HG03571 (cell line): ENCODE data around the gene MAPK8IP2.
A peak's percentile ranks its signal among the peaks of the same experiment; 100 is the strongest.

ENCODE experiments used
- ATAC-seq: cut with Tn5 transposase; IDR thresholded peaks from one replicate; pipeline ENCODE4 v1.9.1; 2021; ENCODE audit not compliant: unreplicated experiment

Gene MAPK8IP2

DNA sequence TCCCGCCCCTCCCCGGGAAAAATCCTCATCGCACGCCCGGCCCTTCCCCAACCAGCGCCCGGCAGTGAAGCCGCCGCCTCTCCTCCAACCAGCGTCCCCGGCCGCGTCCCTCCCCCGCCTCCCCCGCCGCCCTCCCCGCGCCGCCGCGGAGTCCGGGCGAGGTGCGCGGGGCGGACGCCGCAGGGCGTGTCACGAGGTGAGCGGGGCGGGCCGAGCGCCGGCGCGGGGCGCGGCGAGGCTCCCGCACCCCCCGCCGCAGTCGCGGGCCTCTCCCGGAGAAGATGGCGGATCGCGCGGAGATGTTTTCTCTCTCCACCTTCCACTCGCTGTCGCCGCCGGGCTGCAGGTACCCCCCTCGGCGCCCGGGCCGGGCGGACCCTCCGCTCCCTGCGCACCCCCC, at the start of gene MAPK8IP2:
MAPK8IP2 (plus strand) TSS at position 256 of the 400 bp plus-strand sequence; CDS start at position 282, 26 bp downstream.
- ATAC-seq, result no peak

DNA sequence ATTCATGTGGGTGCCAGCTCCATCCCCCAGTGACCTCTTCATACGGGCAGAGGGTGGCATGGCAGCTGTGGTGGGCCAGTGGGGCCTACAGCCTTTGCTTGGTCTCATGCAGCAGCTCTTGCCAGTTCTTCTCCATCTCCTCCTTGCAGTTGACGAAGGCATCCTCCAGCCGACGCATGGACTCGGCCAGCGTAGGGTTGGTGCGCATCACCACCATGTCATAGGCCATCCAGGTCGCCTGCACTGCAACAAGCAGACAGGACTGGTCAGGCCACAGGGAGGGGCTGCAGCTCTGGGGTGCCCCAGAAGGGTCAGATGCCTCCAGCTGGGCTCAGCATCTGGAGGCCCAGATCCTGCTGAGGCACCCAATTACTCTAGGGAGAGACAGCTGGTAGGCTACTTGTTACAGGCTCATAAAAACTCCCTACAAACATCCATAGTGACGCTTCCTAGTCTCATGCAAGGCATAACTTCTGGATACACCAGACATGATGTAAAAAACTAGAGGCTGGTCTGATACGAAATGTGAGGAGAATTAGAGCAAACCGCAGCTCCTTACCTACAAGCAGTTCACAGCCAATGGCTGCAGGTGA, 49.3 kb upstream of the MAPK8IP2 start:
- no peak for ATAC-seq

DNA sequence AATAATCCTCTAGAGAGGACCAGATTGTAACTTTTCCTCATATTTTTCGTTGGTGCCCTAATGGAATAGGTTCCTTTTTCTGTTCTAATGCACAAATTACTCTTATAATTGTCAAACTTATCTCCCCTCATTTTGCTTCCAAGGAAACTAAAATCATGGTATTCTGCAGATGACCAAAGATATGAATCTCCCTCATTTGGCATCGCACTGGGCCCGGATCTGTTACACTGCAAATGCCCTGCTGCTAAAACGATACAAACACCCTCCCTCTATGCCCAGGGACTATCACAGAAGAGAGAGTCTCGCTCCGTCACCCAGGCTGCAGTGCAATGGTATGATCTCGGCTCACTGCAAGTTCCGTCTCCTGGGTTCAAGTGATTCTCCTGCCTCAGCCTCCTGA, 47.3 kb upstream of the MAPK8IP2 start:
- ATAC-seq, result no peak

DNA sequence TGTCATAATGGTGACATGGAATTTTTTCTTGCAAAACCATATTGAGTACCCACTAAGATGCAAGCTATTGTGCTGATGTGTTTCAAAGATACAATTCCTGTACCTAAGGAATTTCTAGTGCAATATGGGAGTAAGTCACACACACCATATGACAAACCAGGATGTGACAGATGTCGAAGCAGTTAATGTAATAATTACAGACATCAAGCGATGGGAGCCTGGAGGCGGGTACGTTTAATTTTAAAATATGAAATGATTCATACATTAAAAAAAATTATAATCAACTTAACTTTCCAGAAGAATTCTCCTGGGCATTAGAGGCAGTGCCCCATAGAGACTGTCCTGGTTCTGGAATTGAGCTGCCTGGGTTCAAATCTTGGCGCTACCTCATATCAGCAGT, 43.9 kb upstream of the MAPK8IP2 start:
- ATAC-seq, result no peak

DNA sequence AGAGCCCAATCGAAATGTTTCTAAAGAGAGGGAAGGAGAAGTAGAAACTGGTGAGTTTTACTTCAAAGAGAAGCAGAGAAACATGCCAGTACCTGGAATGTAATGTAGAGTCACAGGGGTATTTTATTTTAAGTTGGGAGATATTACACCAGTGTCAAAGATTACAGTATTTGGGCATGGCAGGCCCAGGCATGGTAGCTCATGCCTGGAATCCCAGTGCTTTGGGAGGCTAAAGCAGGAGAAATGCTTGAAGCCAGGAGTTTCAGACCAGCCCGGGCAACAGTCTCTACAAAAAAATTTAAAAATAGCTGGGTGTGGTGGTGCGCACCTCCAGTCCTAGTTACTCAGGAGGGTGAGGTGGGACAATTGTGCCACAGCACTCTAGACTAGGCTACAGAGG, 40.6 kb upstream of the MAPK8IP2 start:
- ATAC-seq, result no peak

DNA sequence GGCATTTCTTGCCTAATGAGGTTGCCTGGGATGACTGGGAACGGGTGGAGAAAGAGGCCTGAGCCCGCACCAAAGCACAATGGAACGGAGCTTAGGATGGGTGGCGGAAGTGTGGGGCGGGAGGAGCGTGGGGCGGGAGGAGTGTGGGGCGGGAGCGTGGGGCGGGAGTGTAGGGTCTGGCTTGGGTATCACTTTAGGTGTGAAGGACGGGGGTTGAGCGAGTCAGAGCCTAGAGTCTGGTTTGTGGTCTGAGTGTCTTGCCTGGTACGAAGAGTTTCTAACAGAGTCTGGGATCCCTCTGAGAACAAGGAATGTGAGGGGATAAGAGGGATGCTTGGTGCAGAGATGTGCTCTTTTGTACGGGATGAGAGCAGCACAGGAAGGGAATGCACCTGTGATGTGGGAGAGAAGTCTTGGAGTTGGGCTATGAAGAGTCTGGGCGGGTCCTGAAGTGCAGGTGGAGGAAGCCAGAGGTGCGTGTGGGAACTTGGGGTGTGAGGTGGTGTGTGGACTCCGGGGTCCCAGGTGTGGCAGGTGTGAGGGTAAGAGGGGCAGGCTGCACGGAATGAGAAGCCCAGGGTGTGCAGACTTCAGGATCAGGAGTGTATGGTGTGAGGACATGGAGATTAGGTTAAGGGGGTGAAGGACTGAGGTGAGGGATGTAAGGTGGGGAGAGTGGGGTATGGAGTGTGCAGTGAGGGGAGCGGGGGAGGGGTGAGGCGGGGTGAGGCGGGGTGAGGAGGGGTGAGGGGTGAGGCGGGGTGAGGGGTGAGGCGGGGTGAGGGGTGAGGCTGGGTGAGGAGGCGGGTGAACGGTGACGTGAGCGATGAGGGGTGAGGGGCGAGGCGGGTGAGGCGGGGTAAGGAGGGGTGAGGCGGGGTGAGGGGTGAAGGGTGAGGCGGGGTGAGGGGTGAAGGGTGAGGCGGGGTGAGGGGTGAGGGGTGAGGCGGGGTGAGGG, 38.9 kb upstream of the MAPK8IP2 start:
- ATAC-seq, result no peak

DNA sequence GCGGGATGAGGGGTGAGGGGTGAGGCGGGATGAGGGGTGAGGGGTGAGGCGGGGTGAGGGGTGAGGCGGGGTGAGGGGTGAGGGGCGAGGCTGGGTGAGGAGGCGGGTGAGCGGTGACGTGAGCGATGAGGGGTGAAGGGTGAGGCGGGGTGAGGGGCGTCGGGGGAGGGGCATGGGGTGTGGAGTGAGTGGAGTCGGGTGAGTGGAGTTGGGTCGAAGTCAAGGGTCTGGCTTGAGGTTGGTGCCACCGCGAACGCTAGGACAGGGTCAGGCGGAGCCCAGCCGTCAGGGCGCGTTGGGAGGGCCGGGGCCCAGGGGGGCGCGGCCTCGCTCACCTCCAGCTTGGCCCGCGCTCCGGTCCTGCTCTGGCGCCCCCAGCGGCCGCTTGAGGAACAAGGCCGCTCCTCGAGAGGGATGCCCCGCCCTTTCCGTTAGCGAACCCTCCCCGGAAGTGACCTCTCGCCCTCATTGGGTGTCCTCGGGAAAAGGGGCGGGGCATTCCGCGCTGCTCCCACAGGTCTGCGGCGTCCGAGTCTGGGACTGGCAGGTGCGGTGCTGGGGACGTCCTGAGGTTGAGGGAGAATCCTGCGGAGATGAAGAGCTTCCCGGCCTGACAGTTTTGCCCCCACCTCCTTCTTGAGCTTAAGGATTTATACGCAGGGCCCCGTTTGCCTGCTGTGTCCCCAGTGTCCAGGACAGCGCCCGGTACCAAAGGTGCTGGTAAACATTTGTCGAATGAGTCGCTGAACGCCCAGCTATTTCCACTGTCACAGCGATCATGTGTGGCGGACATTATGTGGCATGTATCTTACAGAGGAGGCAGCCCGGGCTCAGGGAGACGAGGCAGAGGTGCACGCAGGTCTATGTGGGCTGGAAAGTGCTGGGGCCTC, 37.8 kb upstream of the MAPK8IP2 start, which contains the start of gene SYCE3:
SYCE3 (minus strand) TSS at position 397 of the 890 bp plus-strand sequence. CDS start 6,514 bp downstream, outside the sequence.
- ATAC-seq, result peak; percentile 92

DNA sequence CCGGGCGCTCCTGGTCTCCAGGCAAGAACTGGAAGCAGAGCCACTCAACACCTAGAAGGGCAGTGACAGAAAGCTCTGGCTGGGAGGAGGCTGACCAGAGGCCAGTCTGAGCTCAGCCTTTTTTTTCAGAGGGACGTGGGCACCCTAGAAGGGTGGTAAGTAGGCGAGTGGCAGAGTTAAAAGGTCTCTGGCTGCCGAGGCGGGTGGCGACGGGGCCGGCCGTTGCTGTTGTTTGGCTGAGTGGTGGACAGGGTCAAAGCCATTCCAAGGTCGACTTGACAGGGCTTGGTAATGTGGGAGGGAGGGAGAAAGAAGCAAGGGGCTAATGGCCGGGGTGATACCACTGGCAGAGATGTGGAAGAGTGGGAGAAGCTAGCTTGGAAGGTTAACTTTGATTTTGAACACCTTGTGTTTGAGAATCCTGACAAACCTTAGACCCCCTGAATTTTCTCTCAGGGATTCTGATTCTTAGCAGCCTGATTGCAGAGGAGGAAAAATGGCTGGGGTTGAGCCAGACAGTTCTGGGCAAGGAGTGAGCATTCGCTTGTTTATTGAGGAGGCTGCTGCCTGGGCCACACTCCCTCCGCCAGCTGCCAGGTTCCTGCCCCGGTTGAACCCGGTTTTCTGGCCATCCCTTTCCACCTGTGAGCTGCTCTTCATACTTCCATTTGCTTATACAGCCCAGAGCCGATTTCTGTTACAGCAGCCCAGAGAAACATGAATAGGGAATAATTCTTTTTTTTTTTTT, 37.0 kb upstream of the MAPK8IP2 start:
- ATAC-seq, result no peak

DNA sequence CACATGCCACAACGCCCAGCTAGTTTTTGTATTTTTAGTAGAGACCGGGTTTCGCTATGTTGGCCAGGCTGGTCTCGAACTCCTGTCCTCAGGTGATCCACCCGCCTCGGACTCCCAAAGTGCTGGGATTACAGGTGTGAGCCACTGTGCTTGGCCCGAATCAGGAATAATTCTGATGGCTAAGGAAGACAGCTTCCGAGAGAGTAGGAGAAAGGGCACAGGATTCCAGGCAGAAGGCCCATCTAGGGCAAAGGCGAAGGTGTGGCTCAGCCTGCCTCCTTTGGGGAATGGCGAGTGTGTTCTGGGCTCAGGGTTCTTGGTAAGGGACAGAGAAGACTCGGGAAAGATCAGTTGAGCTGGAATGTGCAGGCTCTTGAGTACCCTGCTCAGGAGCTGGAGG, 36.3 kb upstream of the MAPK8IP2 start:
- ATAC-seq, result no peak

DNA sequence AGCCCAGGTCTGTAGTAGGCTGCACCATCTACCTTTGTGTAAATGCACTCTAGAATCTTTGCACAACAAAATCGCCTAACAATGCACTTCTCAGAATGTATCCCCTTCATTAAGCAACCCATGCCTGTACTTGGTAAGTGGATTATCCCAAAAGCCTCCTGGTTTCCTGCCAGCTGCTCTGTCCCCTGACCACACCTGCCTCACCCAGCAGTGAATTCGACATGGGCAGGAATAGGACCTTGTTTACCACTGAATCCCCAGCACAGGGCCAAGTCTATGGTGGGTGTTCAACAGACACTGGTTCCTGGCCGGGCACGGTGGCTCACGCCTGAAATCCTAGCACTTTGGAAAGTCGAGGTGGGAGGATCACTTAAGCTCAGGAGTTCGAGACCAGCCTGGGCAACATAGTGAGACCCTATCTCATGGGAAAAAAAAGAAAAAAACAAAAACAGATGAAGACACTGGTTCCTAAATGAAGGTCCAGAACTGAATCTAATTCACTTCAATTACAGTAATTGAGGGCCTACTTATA, 32.8 kb upstream of the MAPK8IP2 start:
- no peak for ATAC-seq

DNA sequence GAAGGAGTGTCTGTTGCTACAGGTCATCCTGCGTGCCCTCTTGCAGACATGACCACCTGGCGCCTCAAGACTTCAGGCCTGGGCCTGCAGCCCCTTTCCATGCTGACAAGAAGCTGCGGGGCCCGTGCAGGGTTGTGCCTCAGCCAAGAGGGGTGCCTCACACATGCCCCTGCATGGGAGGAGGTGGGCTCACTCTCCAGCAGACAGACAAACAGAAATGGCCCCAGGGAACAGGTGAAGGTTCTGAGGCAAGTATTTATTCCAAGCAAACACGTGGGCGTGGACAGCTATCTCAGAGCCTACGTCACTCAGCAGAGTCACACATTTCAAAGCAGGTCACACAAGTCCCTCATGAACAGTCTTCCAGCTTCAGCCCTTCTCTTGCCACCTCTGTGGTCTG, 32.0 kb upstream of the MAPK8IP2 start:
- ATAC-seq, result no peak

DNA sequence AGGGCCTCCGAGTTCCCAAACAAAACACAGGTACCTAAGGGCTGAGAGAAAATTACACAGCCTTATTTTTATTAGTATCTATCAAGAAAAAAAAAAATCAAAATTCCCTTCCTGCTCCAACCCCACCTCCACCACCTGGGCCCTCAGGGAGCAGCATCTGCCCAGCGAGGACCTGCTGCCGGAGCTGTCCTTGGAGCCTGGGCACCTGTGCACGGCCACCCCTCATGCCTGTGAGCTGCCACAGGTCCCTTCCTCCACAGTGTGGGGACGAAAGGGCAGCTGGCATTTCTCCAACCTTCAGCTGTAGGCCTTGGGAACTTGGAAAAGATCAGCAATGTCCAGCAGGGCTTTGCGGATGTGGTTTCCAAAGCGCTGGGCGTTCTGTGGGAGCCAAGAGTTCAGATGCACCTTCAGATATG, 31.5 kb upstream of the MAPK8IP2 start:
- ATAC-seq, result no peak

DNA sequence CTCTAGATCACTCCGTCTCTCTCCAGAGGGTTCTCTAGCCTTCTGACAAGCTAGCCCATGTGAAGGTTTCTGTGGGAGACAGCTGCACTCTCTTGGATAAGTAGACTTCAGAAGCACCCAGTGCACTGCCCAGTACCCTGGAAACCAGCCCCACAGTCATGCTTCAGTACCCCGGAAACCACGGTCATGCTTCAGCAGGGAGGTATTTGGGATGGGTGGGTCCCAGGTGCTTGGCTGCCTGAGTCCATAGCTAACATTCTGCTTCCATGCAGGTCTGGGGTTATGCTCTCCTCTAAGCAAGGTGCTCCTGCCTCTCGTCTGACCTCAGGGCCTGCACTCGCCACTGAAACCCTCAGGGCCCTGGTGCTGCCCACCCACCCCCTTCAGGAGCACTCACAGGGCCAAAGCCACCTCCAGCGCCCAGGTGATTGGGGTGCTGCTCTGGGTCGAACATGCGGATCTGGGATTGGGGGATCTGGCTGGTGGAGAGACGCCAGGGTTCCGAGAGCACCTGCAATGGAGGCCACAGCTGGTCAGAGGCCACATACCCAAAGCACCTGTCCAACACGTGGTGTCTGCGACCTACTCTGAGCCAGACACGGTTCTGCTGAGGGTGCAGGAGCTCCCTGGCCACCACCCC, 30.6 kb upstream of the MAPK8IP2 start:
- no peak for ATAC-seq

DNA sequence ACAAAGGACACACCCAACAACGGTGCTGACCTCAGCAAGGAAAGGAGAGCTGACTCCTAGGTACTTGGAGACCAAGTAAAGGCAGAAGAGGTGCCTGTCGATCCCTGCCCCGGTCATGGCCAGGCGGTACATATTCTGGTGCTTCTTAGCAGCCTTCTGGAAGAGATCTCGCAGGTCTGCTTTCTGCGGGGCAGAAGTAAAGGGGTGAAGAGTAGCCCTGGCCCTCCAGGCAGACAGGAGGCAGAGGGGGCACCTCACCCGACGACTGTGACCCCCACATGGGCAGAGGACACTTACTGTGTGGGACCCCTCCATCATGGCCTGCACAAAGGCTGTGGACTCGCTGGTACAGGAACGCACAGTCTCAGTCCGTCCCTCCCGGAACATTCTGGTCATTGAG, 29.7 kb upstream of the MAPK8IP2 start:
- no peak for ATAC-seq

DNA sequence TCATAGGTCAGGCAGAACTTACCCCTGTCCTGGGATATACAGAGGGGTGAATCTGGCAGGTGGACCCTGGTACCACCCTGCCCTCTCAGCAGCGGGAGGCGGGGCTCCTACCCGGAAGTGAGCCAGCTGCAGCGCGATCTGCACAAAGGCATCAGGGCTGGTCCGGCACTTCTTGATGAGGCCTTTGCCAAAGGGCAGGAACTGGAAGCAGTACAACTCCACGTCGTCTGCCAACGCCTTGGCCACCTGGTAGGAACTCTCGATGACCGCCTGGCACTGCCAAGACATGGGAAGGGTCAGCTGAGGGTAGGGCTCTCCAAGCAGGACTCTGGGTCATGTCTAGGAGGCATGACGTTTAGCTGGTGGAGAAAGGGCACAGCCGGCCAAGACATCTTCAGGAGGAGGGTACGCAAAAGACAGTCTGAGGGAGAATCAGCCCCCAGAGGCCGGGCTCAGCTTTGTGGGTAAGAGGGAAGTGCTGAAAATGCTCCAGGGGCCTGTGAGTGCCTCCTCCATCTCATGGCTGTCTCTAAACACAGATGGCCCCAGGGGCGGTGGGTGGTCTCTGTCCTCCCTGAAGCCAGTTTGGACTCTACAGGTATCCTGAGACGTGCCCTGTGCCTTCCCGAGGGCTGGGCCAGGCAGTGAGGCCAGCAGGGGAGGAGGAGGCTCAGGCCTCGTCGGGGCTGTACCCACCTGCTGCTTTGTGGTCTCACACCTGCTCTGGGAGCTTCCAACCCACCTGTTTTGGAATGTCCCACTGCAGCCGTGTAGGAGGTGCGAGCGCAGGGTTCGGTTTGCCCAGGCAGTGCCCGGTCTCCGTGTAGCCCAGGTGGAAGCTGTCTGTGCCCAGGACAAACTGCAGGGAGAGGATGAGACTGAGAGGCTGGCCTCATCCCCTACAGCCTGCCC, 29.1 kb upstream of the MAPK8IP2 start:
- ATAC-seq, result no peak

DNA sequence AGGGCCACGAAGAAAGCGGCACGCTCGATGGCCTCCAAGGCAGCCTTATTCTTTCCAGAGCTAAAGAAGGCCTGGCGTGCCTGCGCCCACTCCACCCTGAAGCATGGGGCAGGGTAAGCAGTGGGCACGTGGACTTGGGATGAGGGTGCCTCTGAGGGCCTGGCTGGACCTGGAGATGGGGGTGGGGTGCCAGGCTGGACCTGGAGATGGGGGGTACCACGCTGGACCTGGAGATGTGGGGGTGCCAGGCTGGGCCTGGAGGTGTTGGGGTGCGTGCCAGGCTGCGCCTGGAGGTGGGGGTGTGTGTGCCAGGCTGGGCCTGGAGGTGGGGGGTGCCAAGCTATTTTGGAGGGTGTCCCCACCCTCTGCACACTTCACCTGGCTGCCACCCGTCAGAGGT, 27.6 kb upstream of the MAPK8IP2 start:
- ATAC-seq, result no peak

DNA sequence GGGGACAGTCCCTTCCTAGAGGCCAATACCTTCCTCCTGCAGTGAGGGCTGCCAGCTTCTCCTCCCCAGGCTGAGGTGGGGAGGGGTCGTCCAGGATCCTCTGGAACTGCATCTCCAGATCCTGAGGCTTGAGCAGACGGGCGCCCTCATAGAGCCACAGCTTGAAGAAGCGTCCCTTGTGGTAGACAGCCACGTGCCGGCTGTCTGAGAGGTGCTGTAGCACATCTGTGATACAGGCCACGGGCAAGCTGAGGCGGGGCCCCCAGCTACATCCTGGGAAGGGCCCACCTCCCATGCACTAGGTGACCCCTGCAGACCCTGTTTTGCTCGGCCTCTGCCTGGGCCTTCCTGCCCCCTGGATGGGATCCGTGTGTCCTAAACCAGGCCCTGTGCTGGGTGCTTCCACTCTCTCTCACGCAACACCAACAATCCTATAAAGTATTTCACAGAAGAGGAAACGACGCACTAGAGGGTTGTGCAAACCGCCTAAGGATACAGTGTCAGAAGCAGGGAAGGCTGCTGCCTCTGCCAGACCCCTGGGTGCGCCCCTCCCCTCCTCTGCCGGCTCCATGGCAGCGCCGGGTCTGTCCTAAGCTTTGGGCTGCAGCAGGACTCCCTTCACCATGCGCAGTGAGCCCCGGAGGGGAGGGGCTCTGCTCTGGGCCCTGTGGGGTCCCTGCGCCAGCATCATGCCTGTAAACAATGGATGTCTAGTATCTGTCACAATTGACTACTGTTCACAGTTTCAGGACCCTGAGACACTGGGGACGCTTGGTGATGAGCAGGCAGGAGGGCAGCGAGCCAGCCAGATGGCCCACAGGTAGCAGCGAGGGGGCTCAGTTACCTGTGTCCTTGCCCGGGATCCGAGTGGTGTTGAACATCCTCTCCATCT, 26.9 kb upstream of the MAPK8IP2 start:
- no peak for ATAC-seq

DNA sequence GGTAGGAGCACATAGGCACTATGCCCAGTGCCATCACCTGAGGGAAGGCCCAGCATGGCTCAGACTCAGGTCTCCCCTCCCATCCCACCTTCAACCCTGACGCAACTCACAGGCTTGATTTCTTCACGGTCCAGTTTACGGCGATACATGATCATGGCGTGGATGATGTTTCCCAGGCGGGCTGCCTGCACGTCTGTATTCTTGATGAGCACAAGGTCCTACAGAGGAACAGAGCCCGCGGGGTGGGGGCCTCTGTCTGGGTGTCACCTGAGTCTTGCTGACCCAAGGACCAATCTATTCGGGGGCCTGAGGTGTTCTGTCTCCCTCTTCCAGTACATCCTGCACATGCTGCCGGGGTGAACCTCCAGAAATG, 26.2 kb upstream of the MAPK8IP2 start:
- ATAC-seq, result no peak
